GM06990 (cell line): ENCODE data around the gene IL5RA.

Source experiments
- DNase-seq: peaks from one replicate; pipeline ENCODE4 v3.0.0-alpha.2; 2011; ENCODE audit not compliant: insufficient read length; ENCODE audit errors: extremely low read depth
- H3K27me3 ChIP-seq: replicated peaks from 2 replicates; pipeline ENCODE4 v1.6.0; 2011; ENCODE audit warnings: low read length; ENCODE audit not compliant: control insufficient read depth, insufficient read depth
- H3K36me3 ChIP-seq: 2 replicates; pipeline ENCODE4 v1.5.1; 2011; ENCODE audit warnings: low read length; ENCODE audit not compliant: control insufficient read depth, insufficient read depth
- H3K4me3 ChIP-seq: replicated peaks from 2 replicates; pipeline ENCODE4 v1.5.1; 2011; ENCODE audit warnings: low read depth, mild to moderate bottlenecking, control low read depth, low read length
- CTCF ChIP-seq: IDR thresholded peaks from 2 replicates; pipeline ENCODE4 v1.5.1; 2011; ENCODE audit warnings: low read length, control low read depth, mild to moderate bottlenecking, inconsistent platforms; ENCODE audit not compliant: insufficient read depth, poor library complexity, severe bottlenecking

Gene IL5RA

GRCh38 chr3:3105815-3106214, 4.4 kb downstream of the IL5RA start:
- no peak overlapping the region for H3K4me3 ChIP-seq
- H3K36me3 ChIP-seq, result no peaks in the 10 kb centered on the region
- H3K27me3 ChIP-seq, result no peaks in the 10 kb centered on the region
- no peak for TF ChIP-seq CTCF
- DNase-seq, result no peak

- DNase-seq, result no peak
- no peaks in the 10 kb centered on the region for H3K36me3 ChIP-seq
- H3K27me3 ChIP-seq, result no peaks in the 10 kb centered on the region
- no peak for TF ChIP-seq CTCF
- no peak overlapping the region for H3K4me3 ChIP-seq
Observed at GRCh38 chr3:3105246-3105645, 4.9 kb downstream of the IL5RA start.

- Histone ChIP-seq H3K4me3 (no peak overlapping the region), H3K36me3 (no peaks in the 10 kb centered on the region), H3K27me3 (no peaks in the 10 kb centered on the region)
- no peak for TF ChIP-seq CTCF
- DNase-seq, result no peak
Observed at GRCh38 chr3:3102751-3103150, 7.4 kb downstream of the IL5RA start.

- no peaks in the 10 kb centered on the region for H3K36me3 ChIP-seq
- no peak for TF ChIP-seq CTCF
- DNase-seq, result no peak
- no peak overlapping the region for H3K4me3 ChIP-seq
- H3K27me3 ChIP-seq, result no peaks in the 10 kb centered on the region
Observed at GRCh38 chr3:3101660-3102458, 8.3 kb downstream of the IL5RA start.

- TF ChIP-seq CTCF, result no peak
- Histone ChIP-seq H3K36me3 (no peaks in the 10 kb centered on the region), H3K4me3 (no peak overlapping the region), H3K27me3 (no peaks in the 10 kb centered on the region)
- no peak for DNase-seq
Observed at GRCh38 chr3:3097958-3098357, 12.2 kb downstream of the IL5RA start.
